Measurements from ENCODE around the gene UGGT1.

The UGGT1 gene, protein sequence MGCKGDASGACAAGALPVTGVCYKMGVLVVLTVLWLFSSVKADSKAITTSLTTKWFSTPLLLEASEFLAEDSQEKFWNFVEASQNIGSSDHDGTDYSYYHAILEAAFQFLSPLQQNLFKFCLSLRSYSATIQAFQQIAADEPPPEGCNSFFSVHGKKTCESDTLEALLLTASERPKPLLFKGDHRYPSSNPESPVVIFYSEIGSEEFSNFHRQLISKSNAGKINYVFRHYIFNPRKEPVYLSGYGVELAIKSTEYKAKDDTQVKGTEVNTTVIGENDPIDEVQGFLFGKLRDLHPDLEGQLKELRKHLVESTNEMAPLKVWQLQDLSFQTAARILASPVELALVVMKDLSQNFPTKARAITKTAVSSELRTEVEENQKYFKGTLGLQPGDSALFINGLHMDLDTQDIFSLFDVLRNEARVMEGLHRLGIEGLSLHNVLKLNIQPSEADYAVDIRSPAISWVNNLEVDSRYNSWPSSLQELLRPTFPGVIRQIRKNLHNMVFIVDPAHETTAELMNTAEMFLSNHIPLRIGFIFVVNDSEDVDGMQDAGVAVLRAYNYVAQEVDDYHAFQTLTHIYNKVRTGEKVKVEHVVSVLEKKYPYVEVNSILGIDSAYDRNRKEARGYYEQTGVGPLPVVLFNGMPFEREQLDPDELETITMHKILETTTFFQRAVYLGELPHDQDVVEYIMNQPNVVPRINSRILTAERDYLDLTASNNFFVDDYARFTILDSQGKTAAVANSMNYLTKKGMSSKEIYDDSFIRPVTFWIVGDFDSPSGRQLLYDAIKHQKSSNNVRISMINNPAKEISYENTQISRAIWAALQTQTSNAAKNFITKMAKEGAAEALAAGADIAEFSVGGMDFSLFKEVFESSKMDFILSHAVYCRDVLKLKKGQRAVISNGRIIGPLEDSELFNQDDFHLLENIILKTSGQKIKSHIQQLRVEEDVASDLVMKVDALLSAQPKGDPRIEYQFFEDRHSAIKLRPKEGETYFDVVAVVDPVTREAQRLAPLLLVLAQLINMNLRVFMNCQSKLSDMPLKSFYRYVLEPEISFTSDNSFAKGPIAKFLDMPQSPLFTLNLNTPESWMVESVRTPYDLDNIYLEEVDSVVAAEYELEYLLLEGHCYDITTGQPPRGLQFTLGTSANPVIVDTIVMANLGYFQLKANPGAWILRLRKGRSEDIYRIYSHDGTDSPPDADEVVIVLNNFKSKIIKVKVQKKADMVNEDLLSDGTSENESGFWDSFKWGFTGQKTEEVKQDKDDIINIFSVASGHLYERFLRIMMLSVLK (N-terminal part only)

DNA sequence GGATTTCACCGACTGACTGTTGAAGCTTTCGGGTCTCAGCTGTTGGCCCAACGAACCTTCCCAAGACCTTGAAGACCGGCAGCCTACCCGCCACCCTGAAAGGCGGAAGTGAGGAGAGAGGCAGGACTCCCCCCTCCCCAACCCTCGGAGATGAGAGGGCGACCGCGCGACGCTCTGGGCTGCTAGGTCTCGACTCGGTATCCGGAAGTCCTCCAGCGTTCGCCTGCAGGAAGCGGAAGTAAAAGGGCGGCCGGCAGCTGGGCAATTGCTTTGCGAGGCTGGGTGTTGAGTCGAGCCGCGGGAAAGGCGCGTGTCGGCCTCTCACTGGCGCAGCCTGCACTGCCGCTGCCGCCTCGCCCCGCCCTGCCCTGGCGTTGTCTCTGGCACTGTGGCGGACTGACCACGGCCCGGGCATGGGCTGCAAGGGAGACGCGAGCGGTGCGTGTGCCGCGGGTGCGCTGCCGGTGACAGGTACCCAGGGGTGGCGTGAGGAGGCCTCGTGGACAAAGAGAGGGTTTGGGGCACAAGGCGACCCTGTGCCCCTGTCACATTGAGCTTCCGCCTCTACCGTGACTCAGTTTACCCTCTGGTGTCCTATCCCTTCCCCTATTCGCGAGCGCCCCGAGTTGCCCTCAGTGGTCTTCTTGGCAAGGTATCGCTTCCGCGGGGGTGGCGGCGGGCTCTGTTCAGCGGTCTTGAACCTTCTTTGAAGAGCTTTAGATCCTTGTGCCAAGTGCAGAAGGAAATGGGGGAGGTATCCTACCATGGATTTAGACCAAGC is at the start of gene UGGT1:
TSS of gene UGGT1 (plus strand) at position 256 of the 781 bp plus-strand sequence. CDS start at position 414, 158 bp downstream.
- DNase-seq: peak; percentile 93 to 95

DNA sequence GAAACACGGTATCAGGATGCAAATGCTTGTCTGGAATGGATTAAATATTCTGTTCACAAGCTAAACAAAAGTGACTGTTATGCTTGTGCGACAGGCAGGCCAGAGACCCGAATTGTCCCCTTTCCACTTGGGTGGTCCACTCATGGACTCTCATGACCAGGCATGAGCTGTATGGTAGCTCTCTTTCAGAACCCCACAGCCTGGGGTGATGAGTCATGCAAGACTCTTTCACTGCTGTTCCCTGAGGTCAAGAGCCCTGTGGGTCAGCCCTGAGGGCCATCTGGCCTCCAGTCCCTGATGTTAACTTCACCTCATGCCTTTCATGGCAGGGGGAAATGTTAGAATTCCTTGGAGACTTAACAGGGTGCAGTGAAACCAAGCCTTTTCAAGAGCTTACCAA is 49.4 kb upstream of the UGGT1 start:
- no peak for DNase-seq

DNA sequence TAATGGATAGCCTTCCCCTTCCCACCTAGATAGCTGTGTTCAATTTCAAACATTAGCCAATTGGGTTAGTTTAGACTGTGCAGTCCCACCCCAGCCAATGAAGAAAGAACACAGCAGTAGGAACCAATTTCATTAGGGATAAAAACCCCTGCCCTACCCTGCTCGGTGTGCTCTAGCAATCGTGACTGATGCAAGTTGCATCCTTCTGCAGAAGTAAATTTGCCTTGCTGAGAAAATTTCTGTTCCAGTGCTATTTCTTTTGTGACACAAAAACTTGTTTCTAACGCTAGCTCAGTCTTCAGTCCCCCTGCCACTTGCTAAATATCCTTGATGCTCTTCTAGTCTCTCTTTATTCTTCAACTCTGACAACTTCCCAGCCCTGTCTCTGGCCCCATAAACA is 48.0 kb upstream of the UGGT1 start:
- DNase-seq: no peak

DNA sequence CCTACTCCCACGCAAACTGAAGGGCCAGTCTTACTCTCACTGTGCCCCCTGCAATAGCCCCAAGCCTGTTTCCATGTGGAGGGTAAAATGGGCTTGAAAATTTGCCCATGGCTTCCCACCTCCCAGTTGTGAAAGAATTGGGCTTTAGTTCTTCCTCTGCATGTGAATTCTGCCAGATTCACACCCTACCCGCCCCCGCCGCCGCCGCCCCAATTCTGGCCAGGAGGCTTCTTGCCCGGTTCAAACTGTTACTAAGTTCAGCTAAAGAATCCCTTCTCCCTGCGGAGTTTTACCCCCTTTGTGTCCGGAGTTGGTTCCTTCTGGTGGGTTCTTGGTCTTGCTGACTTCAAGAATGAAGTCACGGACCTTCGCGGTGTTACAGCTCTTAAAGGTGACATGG is 37.7 kb upstream of the UGGT1 start:
- DNase-seq: no peak

DNA sequence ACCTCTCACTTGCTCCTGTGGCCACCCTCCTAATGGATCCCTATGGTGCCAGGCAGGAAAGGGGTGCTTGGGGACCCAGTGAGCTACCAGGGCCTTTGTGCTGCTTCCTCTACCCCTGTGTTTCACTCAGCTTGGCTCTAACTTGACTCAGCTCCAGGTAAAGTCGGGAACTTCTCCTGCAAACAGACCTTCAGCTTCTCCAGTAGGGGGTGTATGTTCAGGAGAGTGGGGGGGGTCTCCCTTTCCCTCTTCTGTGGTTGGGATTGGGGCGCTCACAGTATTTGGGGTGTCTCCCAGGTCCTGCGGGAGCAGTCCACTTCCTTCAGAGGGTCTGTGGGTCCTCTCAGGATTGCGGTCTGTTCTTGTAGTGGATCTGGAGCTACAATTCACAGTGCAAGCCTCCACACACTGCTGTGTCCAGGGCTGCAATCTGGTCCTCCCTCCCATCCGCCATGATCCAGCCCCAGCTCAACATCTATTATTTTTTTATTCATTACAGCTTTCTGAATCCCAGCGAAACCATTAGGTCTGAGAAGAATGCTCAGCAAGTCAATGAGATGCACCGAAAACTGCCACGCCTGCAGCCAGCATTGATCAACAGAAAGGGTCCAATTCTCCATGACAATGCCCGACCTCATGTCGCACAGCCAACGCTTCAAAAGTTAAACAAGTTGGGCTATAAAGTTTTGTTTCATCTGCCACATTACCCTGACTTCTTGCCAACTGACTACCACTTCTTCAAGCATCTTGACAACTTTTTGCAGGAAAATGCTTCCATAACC is 36.7 kb upstream of the UGGT1 start:
- no peak for DNase-seq

DNA sequence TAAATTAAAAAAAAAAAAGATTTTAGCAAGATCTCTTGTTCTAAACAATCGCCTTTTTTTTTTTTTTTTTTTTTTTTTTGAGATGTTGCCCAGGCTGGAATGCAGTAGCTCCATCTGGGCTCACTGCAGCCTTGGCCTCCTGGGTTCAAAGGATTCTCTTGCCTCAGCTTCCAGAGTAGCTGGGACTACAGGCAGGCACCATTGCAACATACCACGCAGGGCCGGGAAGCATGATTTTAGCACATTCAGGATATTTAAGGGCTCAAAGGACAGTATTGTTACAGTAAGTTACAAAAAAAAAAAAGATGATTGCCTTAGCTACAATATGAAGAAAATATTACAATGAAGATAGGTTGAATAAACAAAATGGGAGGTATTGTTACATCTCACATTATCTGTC is 33.7 kb upstream of the UGGT1 start:
- DNase-seq: no peak

DNA sequence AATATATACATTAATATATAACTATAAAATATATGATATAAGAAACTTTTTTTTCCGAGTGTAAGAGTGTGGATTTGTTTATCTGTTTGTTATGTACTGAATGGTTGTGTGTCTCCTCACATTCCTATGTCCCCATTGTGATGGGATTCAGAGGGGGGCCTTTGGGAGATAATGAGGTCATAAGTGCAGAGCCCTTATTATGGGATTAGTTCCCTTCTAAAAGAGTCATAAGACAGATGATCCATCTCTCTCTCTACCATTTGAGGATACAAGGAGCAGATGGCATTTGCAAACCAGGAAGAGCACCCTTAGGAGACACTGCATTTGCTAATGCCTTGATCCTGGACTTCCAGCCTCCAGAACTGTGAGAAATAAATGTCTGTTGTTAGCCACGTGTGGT is 32.9 kb upstream of the UGGT1 start:
- DNase-seq: no peak

DNA sequence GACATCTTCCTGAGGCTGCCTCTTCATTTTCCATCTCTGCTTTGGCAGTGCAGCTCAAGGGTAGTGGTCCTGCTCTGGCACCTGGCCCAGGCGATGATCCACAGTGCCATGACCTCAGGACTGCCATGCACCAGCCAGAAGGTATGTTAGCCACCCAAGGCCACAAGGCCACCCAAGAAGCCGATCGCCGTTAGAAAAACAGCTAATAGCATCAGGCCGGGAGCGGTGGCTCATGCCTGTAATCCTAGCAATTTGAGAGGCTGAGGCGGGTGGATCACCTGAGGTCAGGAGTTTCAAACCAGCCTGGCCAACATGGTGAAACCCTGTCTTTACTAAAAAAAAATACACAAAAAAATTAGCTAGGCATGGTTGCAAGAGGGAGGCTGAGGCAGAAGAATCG is 28.4 kb upstream of the UGGT1 start:
- DNase-seq: no peak

DNA sequence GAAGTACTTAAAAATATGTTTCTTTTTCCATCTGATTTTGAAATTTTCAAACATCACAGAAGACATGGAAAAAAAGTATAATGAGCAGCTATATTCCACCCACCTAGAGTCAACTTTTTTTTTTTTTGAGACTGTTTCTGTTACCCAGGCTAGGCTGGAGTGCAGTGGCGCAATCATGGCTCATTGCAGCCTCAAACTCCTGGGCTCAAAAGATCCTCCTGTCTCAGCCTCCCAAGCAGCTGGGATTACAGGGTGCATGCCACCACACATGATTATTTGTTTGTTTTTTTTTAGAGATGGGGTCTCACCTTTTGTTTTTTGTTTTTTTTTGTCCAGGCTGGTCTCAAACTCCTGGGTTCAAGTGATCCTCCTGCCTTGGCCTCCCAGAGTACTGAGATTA is 26.6 kb upstream of the UGGT1 start:
- no peak for DNase-seq

DNA sequence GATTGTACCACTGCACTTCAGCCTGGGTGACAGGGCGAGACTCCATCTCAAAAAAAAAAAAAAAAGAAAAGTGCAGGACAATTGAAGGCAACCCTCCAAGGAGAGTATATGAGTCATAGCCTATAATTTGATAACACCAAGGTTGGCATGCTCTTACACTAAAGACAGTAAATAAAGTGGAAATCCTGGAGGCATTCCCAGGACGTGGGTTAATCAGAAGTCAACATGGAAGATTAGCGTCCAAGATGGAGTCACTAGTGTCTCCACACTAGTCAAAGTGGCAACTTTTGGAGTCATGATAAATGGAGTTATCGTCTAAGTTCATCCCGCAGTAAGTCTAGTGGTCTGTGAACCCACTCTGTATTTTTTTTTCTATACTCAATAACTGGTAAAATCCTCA is 21.2 kb upstream of the UGGT1 start:
- no peak for DNase-seq

DNA sequence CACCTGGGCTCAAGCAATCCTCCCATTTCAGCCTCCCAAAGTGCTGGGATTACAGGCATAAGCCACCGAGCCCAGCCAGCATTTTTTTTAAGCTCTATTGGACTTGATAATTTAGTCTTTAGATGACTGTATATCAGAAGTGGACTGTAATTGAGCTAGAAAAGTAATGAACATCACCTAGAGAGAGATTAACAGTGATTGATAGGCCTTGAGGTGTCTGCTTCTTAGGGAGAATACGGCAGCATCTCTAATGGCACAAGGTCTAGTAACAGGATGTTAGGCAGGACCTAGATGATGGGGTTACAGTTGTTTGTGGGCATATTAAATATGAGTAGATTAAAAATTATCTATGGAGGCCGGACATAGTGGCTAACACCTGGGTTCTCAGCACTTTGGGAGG is 17.7 kb upstream of the UGGT1 start:
- no peak for DNase-seq

DNA sequence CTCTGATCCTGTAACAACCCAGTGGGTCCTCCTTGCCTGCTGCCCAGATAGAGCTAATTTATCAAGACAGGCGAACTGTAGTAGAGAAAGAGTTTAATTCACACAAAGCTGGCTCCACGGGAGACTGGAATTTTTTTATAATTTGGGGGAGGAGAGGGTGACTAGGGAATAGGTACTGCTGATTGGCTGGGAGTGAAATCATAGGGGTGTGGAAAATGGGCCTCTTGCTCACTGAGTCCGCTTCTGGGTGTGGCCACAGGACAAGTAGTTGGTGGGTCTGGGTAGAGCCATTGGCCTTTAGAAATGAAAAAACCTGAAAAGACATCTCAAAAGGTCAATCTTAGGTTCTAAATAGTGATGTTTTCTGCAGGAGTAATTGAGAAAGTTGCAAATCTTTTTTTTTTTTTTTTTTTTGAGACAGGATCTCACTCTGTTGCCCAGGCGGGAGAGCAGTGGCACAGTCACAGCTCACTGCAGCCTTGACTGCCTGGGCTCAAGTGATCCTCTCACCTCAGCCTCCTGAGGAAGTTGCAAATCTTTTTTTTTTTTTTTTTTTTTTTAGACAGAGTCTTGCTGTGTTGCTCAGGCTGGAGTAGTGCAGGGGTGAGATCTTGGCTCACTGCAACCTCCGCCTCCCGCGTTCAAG is 14.4 kb upstream of the UGGT1 start:
- DNase-seq: no peak

DNA sequence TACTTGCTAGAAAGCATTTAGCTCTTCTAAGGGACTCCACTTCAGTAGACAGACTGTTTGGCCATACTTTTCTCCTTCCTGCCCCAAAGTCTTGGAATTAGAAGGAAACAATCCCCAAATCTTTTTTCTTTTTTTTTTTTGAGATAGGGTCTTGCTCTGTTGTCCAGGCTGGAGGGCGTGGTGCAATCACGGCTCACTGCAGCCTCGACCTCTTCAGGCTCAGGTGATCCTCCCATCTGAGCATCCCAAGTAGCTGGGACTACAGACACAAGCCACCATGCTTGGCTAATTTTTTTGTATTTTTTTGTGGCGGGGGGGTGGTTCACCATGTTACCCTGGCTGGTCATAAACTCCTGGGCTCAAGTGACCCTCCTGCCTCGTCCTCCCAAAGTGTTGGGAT is 6.2 kb upstream of the UGGT1 start:
- no peak for DNase-seq

DNA sequence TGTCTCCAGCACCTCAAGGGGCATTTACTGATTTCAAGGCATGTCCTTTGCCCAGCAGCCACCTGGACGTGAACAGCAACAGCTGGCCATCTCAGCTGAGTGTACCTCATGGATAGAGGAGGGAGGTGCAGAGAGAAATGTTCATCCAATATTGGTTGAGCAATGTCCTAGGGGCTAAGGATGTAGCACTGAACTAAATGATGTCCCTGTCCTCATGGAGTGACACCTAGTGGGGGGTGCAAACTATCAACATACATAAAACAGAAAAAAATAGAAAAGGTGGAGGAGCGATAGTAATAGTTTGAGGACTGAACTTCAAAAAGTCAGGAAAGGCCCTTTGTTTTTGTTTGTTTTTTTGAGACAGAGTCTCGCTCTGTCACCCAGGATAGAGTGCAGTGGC is 4.8 kb upstream of the UGGT1 start:
- no peak for DNase-seq

DNA sequence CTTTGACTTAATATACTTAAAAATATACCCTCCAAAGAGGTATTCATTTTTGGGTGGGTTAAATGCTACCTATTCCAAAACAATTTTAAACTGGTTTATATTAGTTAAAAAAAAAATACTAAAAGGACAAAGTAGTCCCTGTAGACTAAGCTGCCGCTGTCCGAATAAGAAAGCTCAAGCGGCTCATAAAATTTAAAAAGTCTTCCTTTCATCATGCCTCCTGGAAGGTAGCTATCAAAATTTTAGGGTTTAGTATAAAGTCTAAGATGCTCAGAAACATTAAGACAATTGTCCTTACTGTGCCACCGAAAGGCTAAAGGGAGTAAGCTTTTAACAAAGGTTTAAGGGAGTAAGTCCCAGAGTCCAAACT is 440 bp upstream of the UGGT1 start:
- no peak for DNase-seq

DNA sequence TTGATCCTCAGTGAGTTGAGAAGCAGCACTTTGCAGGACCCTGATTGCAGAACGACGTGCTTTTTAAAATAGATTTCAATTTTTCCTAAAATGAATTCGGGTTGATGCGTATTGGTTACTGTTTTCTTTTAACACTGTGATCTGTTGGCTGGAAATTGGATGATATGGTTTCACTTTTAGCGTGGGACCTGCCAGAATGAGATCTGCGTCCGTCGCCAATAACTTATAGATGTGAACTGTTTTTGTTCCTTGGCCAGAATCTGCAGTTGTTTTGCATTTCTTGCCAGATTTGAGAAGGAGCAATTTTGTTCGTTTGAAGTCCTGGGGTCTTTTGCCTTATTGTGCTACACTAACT is 703 bp downstream of the UGGT1 start:
- DNase-seq: peak in 1 of 2 donors; percentile 46

DNA sequence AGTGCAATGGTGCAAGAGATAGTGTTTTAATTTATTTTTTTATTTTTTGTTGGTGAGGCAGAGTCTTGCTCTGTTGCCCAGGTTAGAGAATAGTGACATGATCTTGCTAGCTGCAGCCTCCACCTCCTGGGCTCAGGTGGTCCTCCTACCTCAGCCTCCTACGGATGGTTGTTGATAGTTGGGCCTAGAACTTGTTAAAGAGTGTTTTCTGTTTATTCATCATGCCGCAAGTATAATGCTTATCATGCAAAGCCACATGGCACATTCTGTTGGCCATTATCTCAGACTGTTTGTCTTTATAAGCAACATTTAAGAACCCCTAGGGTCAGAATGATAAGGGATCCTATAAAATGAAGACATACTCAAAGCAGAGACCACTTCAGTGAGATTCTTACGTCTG is 1.7 kb downstream of the UGGT1 start:
- no peak for DNase-seq

DNA sequence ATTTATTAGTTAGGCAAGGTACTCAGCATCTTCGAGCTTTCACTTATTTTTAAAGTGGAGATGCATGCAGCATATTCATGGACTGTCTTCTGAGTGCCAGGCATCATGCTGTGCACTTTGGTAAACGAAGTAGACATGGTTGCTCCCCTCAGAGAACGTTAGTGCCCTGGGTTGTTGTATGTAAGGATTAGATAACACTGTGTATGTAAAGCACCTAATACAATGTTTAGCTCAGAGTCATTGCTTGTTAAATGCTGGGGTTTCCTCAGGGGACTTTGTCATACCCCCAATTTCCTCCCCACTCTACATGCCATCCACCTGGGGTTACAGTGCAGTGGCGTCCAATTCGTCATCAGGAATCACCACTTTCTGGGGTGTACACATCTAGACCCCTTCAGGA is 2.8 kb downstream of the UGGT1 start:
- no peak for DNase-seq

DNA sequence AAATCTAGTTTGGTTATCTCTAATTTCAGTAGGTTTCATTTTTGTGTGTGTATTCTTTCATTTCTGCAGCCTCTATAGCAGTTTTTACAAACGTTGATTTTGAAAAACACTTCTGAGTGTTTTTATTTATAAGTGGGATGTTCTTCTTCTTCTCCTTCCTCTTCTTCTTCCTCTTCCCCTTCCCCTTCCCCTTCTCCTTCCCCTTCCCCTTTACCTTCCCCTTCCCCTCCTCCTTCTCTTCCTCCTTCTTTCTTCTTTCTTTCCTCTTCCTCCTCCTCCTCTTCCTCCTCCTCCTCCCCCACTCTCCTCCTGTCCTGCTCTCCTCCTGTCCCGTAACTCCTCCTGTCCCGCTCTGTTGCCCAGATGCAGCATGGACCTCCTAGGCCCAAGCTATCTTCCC is 4.2 kb downstream of the UGGT1 start:
- no peak for DNase-seq

DNA sequence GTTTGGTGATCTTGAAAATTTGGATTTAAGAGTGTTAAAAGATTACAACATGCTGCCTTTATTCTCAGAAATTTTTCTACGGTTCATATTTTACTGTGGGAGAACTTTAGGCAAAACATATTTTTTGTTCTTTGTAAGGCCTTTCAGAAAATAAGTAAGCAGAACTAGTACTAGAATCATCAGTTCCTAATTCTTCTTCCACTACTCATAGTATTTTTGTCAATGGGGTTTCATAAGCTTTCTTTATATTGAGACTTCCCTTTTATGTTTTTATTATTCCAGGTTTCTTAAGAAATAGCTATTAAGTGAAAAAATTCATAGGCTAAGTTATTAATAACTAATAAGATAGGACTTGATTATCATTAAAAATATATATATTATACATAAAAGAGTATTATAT is 12.4 kb downstream of the UGGT1 start:
- DNase-seq: no peak

DNA sequence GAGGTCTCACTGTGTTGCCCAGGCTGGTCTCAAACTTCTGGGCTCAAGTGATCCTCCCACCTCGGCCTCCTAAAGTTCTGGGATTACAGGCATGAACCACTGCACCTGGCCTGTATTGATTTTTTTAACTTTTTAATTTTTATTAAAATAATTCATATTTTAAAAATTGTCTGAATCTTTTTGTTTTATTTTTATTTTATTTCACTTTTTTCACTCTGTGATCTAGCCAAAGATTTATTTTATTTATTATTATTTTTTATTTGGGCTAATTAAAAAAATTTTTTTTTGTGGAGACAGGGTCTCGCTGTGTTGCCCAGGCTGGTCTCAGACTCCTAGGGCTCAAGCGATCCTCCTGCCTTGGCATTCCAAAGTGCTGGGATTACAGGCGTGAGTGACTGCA is 14.1 kb downstream of the UGGT1 start:
- no peak for DNase-seq
